WERI-Rb-1 (cell line): ENCODE measurements around the gene NCOA3.

ENCODE experiments used
- DNase-seq: peaks from one replicate; pipeline ENCODE4 v3.0.0-alpha.2; 2020
- H3K27ac ChIP-seq: fragments of 250-450 bp; sonication (Bioruptor Pico); 2 replicates; pipeline ENCODE4 v1.5.1; 2020; ENCODE audit warnings: mild to moderate bottlenecking, moderate library complexity
- H3K27me3 ChIP-seq: fragments of 250-450 bp; sonication (Bioruptor Pico); 2 replicates; pipeline ENCODE4 v1.5.1; 2021; ENCODE audit warnings: mild to moderate bottlenecking, low read depth, moderate library complexity; ENCODE audit not compliant: insufficient read depth, severe bottlenecking
- H3K36me3 ChIP-seq: fragments of 250-450 bp; sonication (Bioruptor Pico); 2 replicates; pipeline ENCODE4 v1.5.1; 2020; ENCODE audit warnings: mild to moderate bottlenecking, moderate library complexity
- H3K4me3 ChIP-seq: 2 replicates; pipeline ENCODE4 v1.5.1; 2011; ENCODE audit warnings: low read depth, mild to moderate bottlenecking, control low read depth, low read length
- H3K9me3 ChIP-seq: fragments of 250-450 bp; sonication (Bioruptor Pico); 2 replicates; pipeline ENCODE4 v1.5.1; 2021; ENCODE audit warnings: mild to moderate bottlenecking, moderate library complexity; ENCODE audit not compliant: severe bottlenecking
- TF ChIP-seq, protein P1 (sequence below): IDR thresholded peaks from 2 replicates; pipeline ENCODE4 v1.5.1; 2011; ENCODE audit warnings: low read depth, mild to moderate bottlenecking, control low read depth, inconsistent platforms, low read length

NCOA3 gene

DNA sequence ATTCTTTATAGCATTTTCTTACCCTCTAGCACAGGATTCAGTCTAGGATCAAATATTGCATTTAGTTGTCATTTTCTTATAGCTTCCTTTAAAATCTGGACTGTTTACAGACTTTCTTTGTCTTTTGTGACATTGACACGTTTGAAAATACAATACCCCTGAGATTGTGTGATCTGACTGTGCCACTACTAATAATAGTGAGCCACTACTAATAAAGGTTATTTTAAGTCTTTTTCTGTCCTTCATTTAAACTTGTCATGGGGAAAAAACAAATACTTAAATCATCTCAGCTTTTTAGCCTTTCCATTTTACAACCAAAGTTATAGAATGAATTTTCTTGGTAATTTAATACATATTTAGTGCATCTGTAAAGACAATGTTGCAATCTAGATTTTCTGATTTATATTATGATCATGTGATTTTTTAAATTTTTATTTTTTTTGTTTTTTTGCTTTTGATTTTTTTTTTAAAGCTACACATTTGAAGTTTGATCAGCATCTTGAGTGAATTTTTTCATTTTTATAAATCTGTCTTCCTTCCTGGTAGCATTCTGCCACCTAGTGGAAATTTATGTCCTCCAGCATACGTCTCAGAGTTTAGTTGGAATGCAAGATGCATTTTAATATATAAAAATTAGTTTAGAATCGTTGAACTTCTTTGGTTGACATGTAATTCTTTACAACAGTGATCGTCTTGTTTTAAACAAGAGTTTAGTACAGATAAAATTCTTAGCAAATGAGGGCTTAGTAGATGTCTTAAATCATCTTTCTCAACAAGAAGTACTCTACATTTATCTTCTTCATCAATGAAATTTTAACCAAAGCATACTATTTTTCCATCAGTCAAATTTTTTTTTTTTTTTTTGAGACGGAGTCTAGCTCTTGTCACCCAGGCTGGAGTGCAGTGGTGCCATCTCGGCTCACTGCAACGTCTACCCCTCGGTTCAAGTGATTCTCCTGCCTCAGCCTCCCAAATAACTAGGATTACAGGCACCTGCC lies 119.4 kb downstream of the NCOA3 start:
- Histone ChIP-seq H3K27ac (no peak overlapping the region), H3K9me3 (no peaks in the 10 kb centered on the region), H3K27me3 (no peaks in the 10 kb centered on the region), H3K36me3 (no peaks in the 10 kb centered on the region), H3K4me3 (no peak overlapping the region)
- DNase-seq: no peak
- TF ChIP-seq, protein P1, sequence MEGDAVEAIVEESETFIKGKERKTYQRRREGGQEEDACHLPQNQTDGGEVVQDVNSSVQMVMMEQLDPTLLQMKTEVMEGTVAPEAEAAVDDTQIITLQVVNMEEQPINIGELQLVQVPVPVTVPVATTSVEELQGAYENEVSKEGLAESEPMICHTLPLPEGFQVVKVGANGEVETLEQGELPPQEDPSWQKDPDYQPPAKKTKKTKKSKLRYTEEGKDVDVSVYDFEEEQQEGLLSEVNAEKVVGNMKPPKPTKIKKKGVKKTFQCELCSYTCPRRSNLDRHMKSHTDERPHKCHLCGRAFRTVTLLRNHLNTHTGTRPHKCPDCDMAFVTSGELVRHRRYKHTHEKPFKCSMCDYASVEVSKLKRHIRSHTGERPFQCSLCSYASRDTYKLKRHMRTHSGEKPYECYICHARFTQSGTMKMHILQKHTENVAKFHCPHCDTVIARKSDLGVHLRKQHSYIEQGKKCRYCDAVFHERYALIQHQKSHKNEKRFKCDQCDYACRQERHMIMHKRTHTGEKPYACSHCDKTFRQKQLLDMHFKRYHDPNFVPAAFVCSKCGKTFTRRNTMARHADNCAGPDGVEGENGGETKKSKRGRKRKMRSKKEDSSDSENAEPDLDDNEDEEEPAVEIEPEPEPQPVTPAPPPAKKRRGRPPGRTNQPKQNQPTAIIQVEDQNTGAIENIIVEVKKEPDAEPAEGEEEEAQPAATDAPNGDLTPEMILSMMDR: peak; percentile 29; the same call in 1 of the 2 replicates

DNA sequence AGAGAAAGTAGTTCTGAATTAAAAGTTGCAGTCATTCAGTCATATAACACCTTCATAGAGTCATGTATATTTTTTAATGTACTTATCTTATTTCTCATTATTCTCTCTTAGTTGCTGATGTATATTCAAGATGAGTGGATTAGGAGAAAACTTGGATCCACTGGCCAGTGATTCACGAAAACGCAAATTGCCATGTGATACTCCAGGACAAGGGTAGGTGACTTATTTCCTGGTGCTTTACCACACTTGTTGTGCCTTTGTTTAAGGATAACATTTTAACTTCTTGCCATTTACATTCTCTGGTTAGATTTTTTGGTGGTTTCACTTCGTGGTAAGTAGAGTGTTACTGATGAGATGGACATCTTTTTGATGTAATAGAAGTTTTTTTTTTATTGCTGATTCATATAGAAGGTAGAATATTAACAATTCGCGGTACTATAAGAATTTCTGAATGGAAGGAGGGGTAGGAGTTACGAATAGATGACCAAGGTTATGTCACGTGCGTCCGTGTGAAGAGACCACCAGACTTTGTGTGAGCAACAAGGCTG lies 120.5 kb downstream of the NCOA3 start:
- no peaks in the 10 kb centered on the region; the same call in 1 of the 2 replicates for H3K36me3 ChIP-seq
- TF ChIP-seq, protein P1: no peak
- H3K27me3 ChIP-seq: no peaks in the 10 kb centered on the region
- H3K27ac ChIP-seq: no peak overlapping the region
- H3K9me3 ChIP-seq: no peaks in the 10 kb centered on the region
- no peak for DNase-seq
- H3K4me3 ChIP-seq: no peak overlapping the region

DNA sequence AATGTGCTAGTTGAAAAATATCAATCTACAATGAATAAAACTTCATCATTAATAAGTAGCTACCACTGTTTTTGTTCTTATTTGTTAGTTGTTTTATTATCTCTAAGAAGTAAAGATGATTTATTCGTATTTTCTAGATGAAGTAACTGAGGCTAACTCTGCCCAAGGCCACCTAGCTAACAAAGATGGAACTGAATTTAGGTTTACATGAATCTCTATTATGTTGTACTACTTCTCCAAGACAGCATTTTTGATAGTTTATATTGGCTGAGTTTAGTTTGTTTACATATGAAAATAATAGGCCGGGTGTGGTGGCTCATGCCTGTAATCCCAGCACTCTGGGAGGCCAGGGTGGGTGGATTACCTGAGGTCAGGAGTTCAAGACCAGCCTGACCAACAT lies 121.5 kb downstream of the NCOA3 start:
- Histone ChIP-seq H3K4me3 (no peak overlapping the region), H3K36me3 (no peaks in the 10 kb centered on the region; the same call in 1 of the 2 replicates), H3K27ac (no peak overlapping the region), H3K27me3 (no peaks in the 10 kb centered on the region), H3K9me3 (no peaks in the 10 kb centered on the region)
- TF ChIP-seq, protein P1: no peak
- DNase-seq: no peak

DNA sequence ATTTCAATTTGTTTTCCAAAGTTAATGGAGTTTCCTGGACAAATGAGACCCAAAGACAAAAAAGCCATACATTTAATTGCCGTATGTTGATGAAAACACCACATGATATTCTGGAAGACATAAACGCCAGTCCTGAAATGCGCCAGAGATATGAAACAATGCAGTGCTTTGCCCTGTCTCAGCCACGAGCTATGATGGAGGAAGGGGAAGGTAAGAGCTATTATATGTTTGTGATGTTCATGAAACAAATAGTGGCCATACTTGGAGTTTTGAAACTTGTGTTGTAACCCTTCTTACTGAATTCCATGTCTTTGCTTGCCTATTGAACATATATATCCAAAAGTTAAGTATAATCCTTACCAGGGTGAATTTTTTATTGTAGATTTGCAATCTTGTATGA lies 125.9 kb downstream of the NCOA3 start:
- TF ChIP-seq, protein P1: no peak
- H3K36me3 ChIP-seq: no peaks in the 10 kb centered on the region; the same call in 1 of the 2 replicates
- no peaks in the 10 kb centered on the region for H3K27me3 ChIP-seq
- no peak for DNase-seq
- no peaks in the 10 kb centered on the region for H3K9me3 ChIP-seq
- H3K27ac ChIP-seq: no peak overlapping the region
- no peak overlapping the region for H3K4me3 ChIP-seq

DNA sequence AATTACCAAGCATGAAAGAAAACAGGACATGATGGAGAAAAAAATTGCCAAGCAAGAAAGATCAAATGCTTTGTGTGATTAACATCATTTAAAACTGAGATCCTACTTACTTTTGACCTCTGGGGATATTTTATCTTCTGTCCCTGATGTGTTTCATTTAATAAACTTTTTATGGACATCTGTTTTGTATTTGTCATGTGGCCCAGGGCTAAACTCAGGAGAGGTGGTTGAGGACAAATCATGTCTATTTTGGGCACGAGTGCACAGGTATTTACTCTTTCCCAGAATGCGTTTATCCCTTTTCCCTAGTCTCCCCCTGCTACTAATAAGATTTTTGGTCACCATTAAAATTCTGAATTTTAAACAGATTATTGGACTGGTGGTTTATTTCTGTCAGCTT lies 128.2 kb downstream of the NCOA3 start:
- DNase-seq: no peak
- Histone ChIP-seq H3K9me3 (no peaks in the 10 kb centered on the region), H3K4me3 (no peak overlapping the region), H3K27ac (no peak overlapping the region), H3K36me3 (no peaks in the 10 kb centered on the region; the same call in 1 of the 2 replicates), H3K27me3 (no peaks in the 10 kb centered on the region)
- TF ChIP-seq, protein P1: no peak
